ENCODE measurements around the gene CHPF.
A peak's percentile ranks its signal among the peaks of the same experiment; 100 is the strongest.

- no peak for TF ChIP-seq GATA3 (IDR thresholded peaks at IDR 0.05; ENCODE audit: low read depth, low read length)
- peak; percentile 98 for TF ChIP-seq GATA2 (IDR thresholded peaks at IDR 0.05; ENCODE audit: low read depth, low read length)
These were observed 17.9 kb downstream of the CHPF start for GRCh38 chr2:219525533-219526232.

Measured in SH-SY5Y (cell line).